ENCODE measurements around the gene MAP4K1.
"Not testable (repeated sequence)": the region's sequence is repeated elsewhere in the genome, so short reads cannot be mapped to it uniquely, and the experiment has no call there.

Gene MAP4K1

GRCh38 chr19:38615007-38615581 lies 2.7 kb downstream of the MAP4K1 start:
- peaks cover 0 to 20% (median 16%) of the 10 kb centered on the region in 4 donors for H3K4me1 ChIP-seq
- no peak overlapping the region for H3K4me3 ChIP-seq
- no peaks in the 10 kb centered on the region for H3K9me3 ChIP-seq
- no peak overlapping the region for H3K27ac ChIP-seq
- TF ChIP-seq CTCF (IDR thresholded peaks at IDR 0.05): no peak
- DNase-seq: no peak
- H3K36me3 ChIP-seq: peaks cover 0 to under 1% (median 0%) of the 10 kb centered on the region in 3 donors
- intact Hi-C loops (cut with DNase I; ENCODE audit: low total_unique reads): loop anchor here (5.0 to 10.0 kb wide), 2 partner anchors 218 to 290 kb away; no protein-coding TSS in a partner anchor
- no peaks in the 10 kb centered on the region for H3K27me3 ChIP-seq

- no peak overlapping the region for H3K4me3 ChIP-seq
- H3K4me1 ChIP-seq: peaks cover 0 to 12% (median 9%) of the 10 kb centered on the region in 4 donors
- H3K36me3 ChIP-seq: no peaks in the 10 kb centered on the region
- no peaks in the 10 kb centered on the region for H3K27me3 ChIP-seq
- no peak for TF ChIP-seq CTCF (IDR thresholded peaks at IDR 0.05)
- intact Hi-C loops (cut with DNase I; ENCODE audit: low total_unique reads): loop anchor here (10.0 kb wide), 1 partner anchor 291 kb away; no protein-coding TSS in a partner anchor
- no peak for DNase-seq
- H3K9me3 ChIP-seq: no peaks in the 10 kb centered on the region
- H3K27ac ChIP-seq: no peak overlapping the region
These were observed 3.5 kb downstream of the MAP4K1 start for GRCh38 chr19:38614289-38614688.

GRCh38 chr19:38606131-38606530 lies 11.6 kb downstream of the MAP4K1 start:
- no peak for TF ChIP-seq CTCF (IDR thresholded peaks at IDR 0.05)
- Histone ChIP-seq H3K4me1 (no peaks in the 10 kb centered on the region), H3K27me3 (peaks cover 0 to 7% of the 10 kb centered on the region in 2 donors), H3K36me3 (no peaks in the 10 kb centered on the region), H3K27ac (no peak overlapping the region), H3K4me3 (no peak overlapping the region), H3K9me3 (no peaks in the 10 kb centered on the region)
- intact Hi-C loops (cut with DNase I; ENCODE audit: low total_unique reads): no loop called here
- no peak for DNase-seq

- H3K4me3 ChIP-seq; H3K27ac ChIP-seq; H3K4me1 ChIP-seq; H3K36me3 ChIP-seq; DNase-seq; H3K9me3 ChIP-seq; intact Hi-C loops (cut with DNase I; ENCODE audit: low total_unique reads); H3K27me3 ChIP-seq: not testable (repeated sequence)
These were observed 14.9 kb downstream of the MAP4K1 start for GRCh38 chr19:38602856-38603255.

- no peak for DNase-seq
- Histone ChIP-seq H3K27me3 (peaks cover 0 to 14% of the 10 kb centered on the region in 2 donors), H3K4me1 (peaks cover 0 to 10% (median 3%) of the 10 kb centered on the region in 4 donors), H3K9me3 (no peaks in the 10 kb centered on the region), H3K36me3 (no peaks in the 10 kb centered on the region), H3K4me3 (no peak overlapping the region), H3K27ac (no peak overlapping the region)
- intact Hi-C loops (cut with DNase I; ENCODE audit: low total_unique reads): no loop called here
- TF ChIP-seq CTCF (IDR thresholded peaks at IDR 0.05): no peak
These were observed 18.0 kb downstream of the MAP4K1 start for GRCh38 chr19:38599722-38600121.

- Histone ChIP-seq H3K4me3 (no peak overlapping the region), H3K27ac (no peak overlapping the region), H3K36me3 (no peaks in the 10 kb centered on the region), H3K9me3 (no peaks in the 10 kb centered on the region), H3K27me3 (peaks cover 0 to 36% of the 10 kb centered on the region in 2 donors), H3K4me1 (peaks cover 0 to 10% (median 3%) of the 10 kb centered on the region in 4 donors)
- TF ChIP-seq CTCF (IDR thresholded peaks at IDR 0.05): no peak
- intact Hi-C loops (cut with DNase I; ENCODE audit: low total_unique reads): no loop called here
- DNase-seq: no peak
These were observed 20.7 kb downstream of the MAP4K1 start for GRCh38 chr19:38597075-38597474.

Data from tibial artery (tissue), 4 donors.